HepG2 (cell line): ENCODE data around the gene RABGAP1L. TPM values are rescaled to one million over a fixed set of nuclear protein-coding genes. Genes with fewer than 3 reads are reported as not detected.
A peak's percentile ranks its signal among the peaks of the same experiment; 100 is the strongest.

Source experiments
- ATF3 ChIP-seq: sonication (generic); formaldehyde crosslinking; IDR thresholded peaks from 2 replicates; pipeline ENCODE4 v1.4.0; 2020; ENCODE audit warnings: missing genetic modification reagents
- ELF4 ChIP-seq: sonication (generic); formaldehyde crosslinking; IDR thresholded peaks from 2 replicates; pipeline ENCODE4 v1.5.0; 2020; ENCODE audit warnings: missing genetic modification reagents, mild to moderate bottlenecking, moderate library complexity, borderline replicate concordance
- MIER3 ChIP-seq: IDR thresholded peaks from 2 replicates; pipeline ENCODE4 v1.6.1; 2016; ENCODE audit warnings: missing compliant biosample characterization, borderline replicate concordance
- NKX3-1 ChIP-seq: sonication (generic); formaldehyde crosslinking; IDR thresholded peaks from 2 replicates; pipeline ENCODE4 v1.5.0; 2020; ENCODE audit warnings: missing genetic modification reagents
- NONO ChIP-seq, 2 experiments: fragments of 450-650 bp in 1 of 2; sonication (generic) in 1 of 2; formaldehyde crosslinking in 1 of 2; IDR thresholded peaks in 1 of 2; conservative IDR thresholded peaks in 1 of 2; 2 replicates each; pipeline versions ENCODE4 v1.6.1 to v1.8.0; 2017 to 2022; ENCODE audit warnings: mild to moderate bottlenecking in 1 of 2, missing genetic modification reagents in 1 of 2, moderate library complexity in 1 of 2
- PAWR ChIP-seq: sonication (generic); formaldehyde crosslinking; IDR thresholded peaks from 2 replicates; pipeline ENCODE4 v1.4.0; 2020; ENCODE audit warnings: missing genetic modification reagents, mild to moderate bottlenecking, borderline replicate concordance
- RORA ChIP-seq: sonication (generic); formaldehyde crosslinking; IDR thresholded peaks from 2 replicates; pipeline ENCODE4 v1.5.0; 2020; ENCODE audit warnings: mild to moderate bottlenecking, missing genetic modification reagents, moderate library complexity
- SRY ChIP-seq: sonication (generic); formaldehyde crosslinking; IDR thresholded peaks from 2 replicates; pipeline ENCODE4 v1.8.0; 2022; ENCODE audit warnings: mild to moderate bottlenecking, missing genetic modification reagents
- ZBTB40 ChIP-seq, 2 experiments: fragments of 450-650 bp in 1 of 2; sonication (generic) in 1 of 2; formaldehyde crosslinking in 1 of 2; IDR thresholded peaks; 2 replicates each; pipeline versions ENCODE4 v1.6.1 to v1.8.0; 2016 to 2022; ENCODE audit warnings: antibody characterized with exemption in 1 of 2, mild to moderate bottlenecking in 1 of 2, missing genetic modification reagents in 1 of 2
- ZFP41 ChIP-seq: sonication (generic); formaldehyde crosslinking; IDR thresholded peaks from 2 replicates; pipeline ENCODE4 v1.4.0; 2020; ENCODE audit warnings: mild to moderate bottlenecking, missing genetic modification reagents, borderline replicate concordance
- ZNF138 ChIP-seq: sonication (generic); formaldehyde crosslinking; IDR thresholded peaks from 2 replicates; pipeline ENCODE4 v1.5.0; 2020; ENCODE audit warnings: mild to moderate bottlenecking, low read depth, missing genetic modification reagents
- ZNF432 ChIP-seq: sonication (generic); formaldehyde crosslinking; IDR thresholded peaks from 2 replicates; pipeline ENCODE4 v1.5.0; 2020; ENCODE audit warnings: missing genetic modification reagents, mild to moderate bottlenecking, borderline replicate concordance
- ZNF562 ChIP-seq: sonication (generic); formaldehyde crosslinking; IDR thresholded peaks from 2 replicates; pipeline ENCODE4 v1.8.0; 2022; ENCODE audit warnings: missing genetic modification reagents, borderline replicate concordance
- ZNF563 ChIP-seq: sonication (generic); formaldehyde crosslinking; IDR thresholded peaks from 2 replicates; pipeline ENCODE4 v1.8.0; 2022; ENCODE audit warnings: mild to moderate bottlenecking, moderate library complexity, missing genetic modification reagents
- ZNF564 ChIP-seq: sonication (generic); formaldehyde crosslinking; IDR thresholded peaks from 2 replicates; pipeline ENCODE4 v1.8.1; 2023; ENCODE audit warnings: mild to moderate bottlenecking, missing genetic modification reagents
- polyA plus RNA-seq, 8 experiments: library from polyadenylated mRNA; depleted of rRNA in 3 of 8; stranded (reverse) in 7 of 8; unstranded in 1 of 8; fragments of >200 nt; fragmentation: Illumina TruSeq in 4 of 8; extraction: Trizol in 4 of 8; gene quantifications; 2 replicates each; pipeline versions ENCODE4 v1.2.1 to v1.2.3, GENCODE V29; 2011 to 2016; ENCODE audit warnings: low read depth in 4 of 8, missing spikeins in 1 of 8, mixed read lengths in 1 of 8; ENCODE audit not compliant: insufficient read depth in 1 of 8
- total RNA-seq, 5 experiments: library from RNA; depleted of rRNA; stranded (reverse); fragments of >200 nt; fragmentation: Illumina TruSeq; extraction: Trizol; gene quantifications; 2 replicates each; pipeline ENCODE4 v1.2.3, GENCODE V29; 2016; ENCODE audit warnings: low read depth in 1 of 5
- TF ChIP-seq, protein P1 (sequence below): sonication (generic); formaldehyde crosslinking; IDR thresholded peaks from 2 replicates; pipeline ENCODE4 v1.8.1; 2023; ENCODE audit warnings: mild to moderate bottlenecking, missing genetic modification reagents
- TF ChIP-seq, protein P2 (sequence below): sonication (generic); formaldehyde crosslinking; conservative IDR thresholded peaks from 2 replicates; pipeline ENCODE4 v1.8.0; 2022; ENCODE audit warnings: missing genetic modification reagents

RABGAP1L gene
- total and polyA plus RNA-seq, 2 of the 13 experiments (the other 11 are each of a cell fraction or from before 2014, with no cell fraction given), result 7.9 to 22.6 TPM

- TF ChIP-seq ZBTB40 (IDR thresholded peaks at IDR 0.05), result no peak
- TF ChIP-seq ZBTB40 (CRISPR knock-in tag; IDR thresholded peaks at IDR 0.05), result no peak; the same call in 1 of the 2 replicates
- no peak for TF ChIP-seq ZNF138 (CRISPR knock-in tag)
- peak; percentile 88; the same call in 1 of the 2 replicates for TF ChIP-seq MIER3 (CRISPR knock-in tag)
- no peak for TF ChIP-seq ZNF562
- no peak for TF ChIP-seq PAWR
- TF ChIP-seq ZNF432 (CRISPR knock-in tag), result no peak
- no peak for TF ChIP-seq NONO (IDR thresholded peaks at IDR 0.05)
- peak; percentile 77; the same call in 1 of the 2 replicates for TF ChIP-seq NONO (CRISPR knock-in tag; conservative IDR thresholded peaks at IDR 0.05)
- no peak for TF ChIP-seq NKX3-1 (CRISPR knock-in tag)
- no peak for TF ChIP-seq ZNF564
- peak; percentile 75 for TF ChIP-seq ATF3 (CRISPR knock-in tag)
- no peak for TF ChIP-seq SRY (CRISPR knock-in tag)
- TF ChIP-seq ZNF563, result no peak
- no peak for TF ChIP-seq ZFP41 (CRISPR knock-in tag)
- TF ChIP-seq, protein P1, sequence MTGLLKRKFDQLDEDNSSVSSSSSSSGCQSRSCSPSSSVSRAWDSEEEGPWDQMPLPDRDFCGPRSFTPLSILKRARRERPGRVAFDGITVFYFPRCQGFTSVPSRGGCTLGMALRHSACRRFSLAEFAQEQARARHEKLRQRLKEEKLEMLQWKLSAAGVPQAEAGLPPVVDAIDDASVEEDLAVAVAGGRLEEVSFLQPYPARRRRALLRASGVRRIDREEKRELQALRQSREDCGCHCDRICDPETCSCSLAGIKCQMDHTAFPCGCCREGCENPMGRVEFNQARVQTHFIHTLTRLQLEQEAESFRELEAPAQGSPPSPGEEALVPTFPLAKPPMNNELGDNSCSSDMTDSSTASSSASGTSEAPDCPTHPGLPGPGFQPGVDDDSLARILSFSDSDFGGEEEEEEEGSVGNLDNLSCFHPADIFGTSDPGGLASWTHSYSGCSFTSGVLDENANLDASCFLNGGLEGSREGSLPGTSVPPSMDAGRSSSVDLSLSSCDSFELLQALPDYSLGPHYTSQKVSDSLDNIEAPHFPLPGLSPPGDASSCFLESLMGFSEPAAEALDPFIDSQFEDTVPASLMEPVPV (CRISPR knock-in tag), result no peak
- TF ChIP-seq ELF4 (CRISPR knock-in tag), result no peak
- TF ChIP-seq, protein P2, sequence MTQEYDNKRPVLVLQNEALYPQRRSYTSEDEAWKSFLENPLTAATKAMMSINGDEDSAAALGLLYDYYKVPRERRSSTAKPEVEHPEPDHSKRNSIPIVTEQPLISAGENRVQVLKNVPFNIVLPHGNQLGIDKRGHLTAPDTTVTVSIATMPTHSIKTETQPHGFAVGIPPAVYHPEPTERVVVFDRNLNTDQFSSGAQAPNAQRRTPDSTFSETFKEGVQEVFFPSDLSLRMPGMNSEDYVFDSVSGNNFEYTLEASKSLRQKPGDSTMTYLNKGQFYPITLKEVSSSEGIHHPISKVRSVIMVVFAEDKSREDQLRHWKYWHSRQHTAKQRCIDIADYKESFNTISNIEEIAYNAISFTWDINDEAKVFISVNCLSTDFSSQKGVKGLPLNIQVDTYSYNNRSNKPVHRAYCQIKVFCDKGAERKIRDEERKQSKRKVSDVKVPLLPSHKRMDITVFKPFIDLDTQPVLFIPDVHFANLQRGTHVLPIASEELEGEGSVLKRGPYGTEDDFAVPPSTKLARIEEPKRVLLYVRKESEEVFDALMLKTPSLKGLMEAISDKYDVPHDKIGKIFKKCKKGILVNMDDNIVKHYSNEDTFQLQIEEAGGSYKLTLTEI (CRISPR knock-in tag), result no peak
- TF ChIP-seq RORA, result no peak
Observed at GRCh38 chr1:174812656-174813055, 653.3 kb downstream of the RABGAP1L start (continued).
